Fibroblast of skin of abdomen (primary cell): ENCODE measurements around the gene HS1BP3.

Experiments
- DNase-seq: peaks from one replicate; pipeline ENCODE4 v3.0.0-alpha.2; 2013

HS1BP3 gene

DNA sequence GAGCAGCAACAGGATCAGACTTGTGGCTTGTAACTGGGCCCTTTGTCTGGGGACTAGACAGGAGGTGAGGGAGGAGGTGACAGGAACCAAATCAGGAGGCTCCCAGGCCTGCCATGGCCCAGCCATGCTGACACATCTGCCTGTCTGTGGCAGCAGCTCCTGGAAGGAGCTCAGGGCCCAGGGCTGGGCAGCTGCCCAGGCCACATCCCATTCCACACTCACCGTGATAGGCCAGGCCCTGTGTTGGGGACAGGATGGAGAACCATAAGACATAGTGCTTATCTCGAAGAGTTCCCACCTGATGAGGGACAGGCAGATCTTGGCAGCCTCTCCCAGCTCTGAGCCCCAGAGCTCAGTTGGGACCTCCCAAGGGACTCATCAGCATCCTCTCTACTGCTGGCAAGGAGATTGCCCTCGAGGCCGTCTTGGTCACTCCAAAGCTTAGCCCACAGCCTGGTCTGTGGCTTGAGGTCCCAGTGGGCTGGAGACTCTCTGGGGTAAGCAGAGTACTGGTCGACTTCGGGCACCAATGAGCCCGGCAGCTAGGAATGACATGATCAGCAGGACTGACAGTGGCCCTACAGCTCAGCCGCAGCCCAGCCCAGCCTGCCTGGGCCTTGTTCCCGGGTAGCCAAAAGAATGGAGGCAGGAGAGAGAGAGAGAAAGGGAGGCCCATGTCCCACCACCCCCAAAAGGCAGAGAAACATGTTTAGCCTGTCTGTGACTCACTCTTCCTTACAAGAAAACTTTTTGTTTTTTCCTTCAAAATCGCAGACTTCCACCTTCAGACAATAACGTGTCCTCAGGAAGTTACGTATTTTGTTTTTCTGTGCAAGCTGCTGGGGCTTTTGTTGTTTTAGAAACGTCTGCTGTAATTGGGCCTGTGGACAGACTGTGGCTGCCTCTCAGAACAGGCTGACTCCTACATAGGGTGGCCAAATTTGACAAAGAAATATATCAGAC, 82.1 kb downstream of the HS1BP3 start:
- no peak for DNase-seq

DNA sequence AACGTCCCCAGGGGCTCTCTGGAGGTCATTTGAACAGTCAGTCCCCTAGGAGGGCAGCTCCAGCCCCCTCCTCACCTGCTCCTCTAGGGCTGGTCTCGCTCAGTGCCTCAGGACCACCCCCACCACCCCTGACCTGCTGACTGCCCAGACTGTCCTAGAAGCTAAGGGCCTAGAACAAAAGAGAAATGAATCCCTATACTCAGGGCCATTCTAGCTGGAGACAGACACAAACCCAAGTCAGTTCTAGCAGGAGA, 83.0 kb downstream of the HS1BP3 start:
- no peak for DNase-seq
